Right renal cortex interstitium (tissue), 3 donors: ENCODE measurements around the gene PPP1R9A. TPM values are rescaled to one million over a fixed set of nuclear protein-coding genes. Genes with fewer than 3 reads are reported as not detected.

ENCODE experiments used
- DNase-seq, 3 donors: peaks; one replicate each; pipeline ENCODE4 v3.0.0-alpha.2; 2013; ENCODE audit warnings: low read depth in 3 of 3, low spot score in 2 of 3
- polyA plus RNA-seq, 3 donors: library from polyadenylated mRNA; unstranded; fragments of 120-200 nt; gene quantifications; one replicate each; pipeline ENCODE4 v1.2.1, GENCODE V29; 2013; ENCODE audit not compliant: insufficient read length in 3 of 3

The PPP1R9A gene
- polyA plus RNA-seq, 3 donors: 31.3 to 32.3 (median 31.9) TPM

- DNase-seq: peak; percentile 50 to 53 (median 51)
These were observed 1.2 kb downstream of the PPP1R9A start for GRCh38 chr7:94908323-94909178.

DNA sequence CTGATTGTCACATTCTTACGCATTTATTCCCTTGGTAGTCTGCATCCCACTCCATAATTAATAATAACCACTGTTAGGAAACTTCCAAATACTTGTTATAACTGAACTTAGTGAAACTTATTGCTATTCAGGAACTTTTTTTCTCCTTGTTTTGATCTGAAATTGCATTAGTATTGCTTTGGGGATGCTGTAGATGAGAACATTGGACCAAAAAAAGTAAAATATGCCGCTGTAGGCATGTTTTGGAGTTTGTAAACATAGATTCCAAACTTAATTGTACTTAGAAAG, 1.7 kb downstream of the PPP1R9A start:
- no peak for DNase-seq

DNA sequence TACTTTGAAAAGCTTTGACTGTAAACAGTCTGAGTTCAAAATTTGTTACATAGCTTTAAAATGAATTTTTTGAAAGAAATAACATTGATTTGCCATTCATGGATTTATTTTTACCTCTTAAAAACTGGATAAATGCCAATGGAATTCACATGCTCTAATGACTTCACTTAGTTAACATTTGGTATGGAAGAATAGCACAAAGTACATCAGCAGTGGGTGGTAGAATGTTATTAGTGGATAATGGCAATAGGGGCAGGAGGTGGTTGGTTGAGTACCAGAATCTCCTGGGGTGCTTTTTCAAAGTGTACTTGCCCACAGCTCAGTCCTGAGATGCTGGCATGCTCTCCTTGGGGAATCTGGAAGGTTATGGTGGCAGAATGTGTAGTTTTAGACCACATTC, 4.7 kb downstream of the PPP1R9A start:
- no peak for DNase-seq

- DNase-seq: no peak
These were observed 6.0 kb downstream of the PPP1R9A start for GRCh38 chr7:94913391-94913790.

DNA sequence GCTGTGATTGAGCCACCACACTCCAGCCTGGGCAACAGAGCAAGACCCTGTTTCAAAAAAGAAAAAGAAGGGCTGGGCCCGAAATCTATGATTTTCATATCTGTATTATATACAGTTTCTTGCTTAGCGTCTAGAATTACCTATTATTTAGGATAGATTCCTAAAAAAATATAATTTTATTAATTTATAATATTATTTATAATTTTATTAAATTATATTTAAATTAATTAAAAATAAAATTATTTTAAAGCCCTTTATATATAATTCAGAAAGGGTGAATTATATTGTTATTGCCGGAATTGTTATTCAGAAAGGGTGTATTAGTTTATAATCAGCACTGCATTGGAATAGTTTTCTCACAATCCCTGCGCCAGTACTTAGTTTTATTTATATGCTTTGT, 14.5 kb downstream of the PPP1R9A start:
- DNase-seq: no peak

GRCh38 chr7:94922457-94922856, 15.1 kb downstream of the PPP1R9A start:
- DNase-seq: no peak

DNA sequence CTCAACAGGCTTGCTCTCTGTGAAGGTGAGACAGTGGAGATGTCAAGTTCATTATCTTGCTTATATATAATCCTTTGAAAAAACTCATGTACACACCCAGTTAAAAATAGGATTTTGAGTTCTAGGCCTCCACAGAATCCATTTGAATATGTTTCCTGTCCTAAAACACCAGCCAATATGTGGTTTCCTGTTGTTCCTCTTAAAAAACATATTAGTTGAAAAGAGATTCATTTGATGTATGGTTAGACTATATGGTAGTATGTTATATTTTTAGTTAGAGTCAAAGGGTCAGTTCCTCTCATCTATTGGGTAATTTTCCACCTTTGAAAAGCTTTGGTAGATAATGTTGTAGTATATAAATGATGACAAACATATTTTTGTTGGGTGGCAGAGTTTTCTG, 16.0 kb downstream of the PPP1R9A start:
- DNase-seq: no peak

- no peak for DNase-seq
These were observed 20.8 kb downstream of the PPP1R9A start for GRCh38 chr7:94928168-94928707.

- DNase-seq: no peak
These were observed 26.0 kb downstream of the PPP1R9A start for GRCh38 chr7:94933256-94933990.

- DNase-seq: no peak
These were observed 32.0 kb downstream of the PPP1R9A start for GRCh38 chr7:94939395-94939794.

- DNase-seq: no peak
These were observed 32.8 kb downstream of the PPP1R9A start for GRCh38 chr7:94940241-94940640.

- no peak for DNase-seq
These were observed 34.6 kb downstream of the PPP1R9A start for GRCh38 chr7:94941844-94942632.

DNA sequence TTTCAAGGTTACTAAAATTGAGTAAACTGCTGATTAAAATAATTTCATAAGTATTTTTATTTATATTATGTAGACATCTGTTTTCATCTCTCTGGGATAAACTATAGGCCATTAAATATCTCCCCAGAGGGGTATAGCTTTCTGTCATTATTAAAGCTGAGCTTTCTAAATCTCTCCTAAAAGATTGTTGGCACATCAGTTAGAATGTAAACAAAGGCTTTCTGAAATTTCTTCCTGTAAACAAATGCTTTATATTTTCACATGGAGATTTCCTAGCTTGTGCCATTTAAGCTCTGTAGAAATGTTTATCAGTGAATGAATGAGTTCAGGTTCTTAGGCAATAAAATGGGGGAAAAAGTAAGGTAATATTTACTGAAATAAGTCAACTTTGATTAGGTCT, 35.7 kb downstream of the PPP1R9A start:
- DNase-seq: no peak

GRCh38 chr7:94949532-94949931, 42.1 kb downstream of the PPP1R9A start:
- DNase-seq: no peak

DNA sequence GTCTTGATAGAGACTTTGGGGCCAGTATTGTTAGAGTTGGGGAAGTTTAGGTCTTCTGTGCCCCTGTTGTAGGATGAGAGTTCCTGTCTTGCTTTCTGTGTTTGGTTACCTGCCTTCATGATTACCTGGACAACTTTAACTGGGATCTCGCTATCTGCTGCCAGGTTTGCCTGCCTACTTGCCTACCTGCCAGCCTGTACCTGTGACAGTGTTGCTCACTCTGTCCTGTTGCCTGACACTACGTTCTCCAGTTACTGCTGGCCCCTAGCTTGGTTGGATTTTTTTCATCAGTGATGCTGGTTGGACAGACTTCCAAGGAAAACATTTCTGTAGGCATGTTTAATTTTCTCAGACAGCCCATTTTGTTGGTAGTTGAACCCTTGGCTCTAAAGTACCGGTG, 48.4 kb downstream of the PPP1R9A start:
- no peak for DNase-seq

DNA sequence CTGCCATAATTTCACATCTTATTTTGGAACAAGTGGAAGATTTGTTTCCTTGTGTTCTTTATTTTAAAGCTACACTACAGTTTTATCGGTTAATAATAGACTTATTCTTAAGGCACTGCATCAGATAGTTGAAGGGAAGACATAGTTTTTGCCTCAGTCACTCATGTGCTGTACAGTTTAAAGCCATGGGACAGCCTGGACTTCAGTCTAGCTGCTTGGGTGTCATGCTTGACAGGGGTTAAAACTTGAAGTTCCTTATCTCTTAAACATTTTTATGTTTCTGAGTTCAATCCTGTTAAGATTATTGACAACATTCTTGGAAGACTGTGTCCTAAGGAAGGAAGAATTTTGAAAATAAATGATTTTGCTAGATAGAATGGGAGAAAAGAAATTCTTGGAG, 49.7 kb downstream of the PPP1R9A start:
- no peak for DNase-seq

- no peak for DNase-seq
These were observed 55.3 kb downstream of the PPP1R9A start for GRCh38 chr7:94962661-94963060.

GRCh38 chr7:94969434-94970084, 62.2 kb downstream of the PPP1R9A start:
- no peak for DNase-seq

DNA sequence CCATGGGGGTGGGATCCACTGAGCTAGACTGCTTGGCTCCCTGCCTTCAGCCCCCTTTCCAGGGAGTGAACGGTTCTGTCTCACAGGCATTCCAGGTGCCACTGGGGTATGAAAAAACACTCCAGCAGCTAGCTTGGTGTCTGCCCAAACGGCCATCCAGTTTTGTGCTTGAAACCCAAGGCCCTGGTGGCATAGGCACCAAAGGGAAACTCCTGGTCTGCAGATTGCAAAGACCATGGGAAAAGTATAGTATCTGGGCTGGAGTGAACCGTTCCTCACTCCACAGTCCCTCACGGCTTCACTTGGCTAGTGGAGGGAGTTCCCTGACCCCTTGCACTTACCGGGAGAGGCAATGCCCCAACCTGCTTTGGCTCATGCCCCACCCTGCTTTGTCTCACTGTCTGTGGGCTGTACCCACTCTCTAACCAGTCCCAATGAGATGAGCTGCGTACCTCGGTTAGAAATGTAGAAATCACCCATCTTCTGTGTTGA, 62.7 kb downstream of the PPP1R9A start:
- no peak for DNase-seq

DNA sequence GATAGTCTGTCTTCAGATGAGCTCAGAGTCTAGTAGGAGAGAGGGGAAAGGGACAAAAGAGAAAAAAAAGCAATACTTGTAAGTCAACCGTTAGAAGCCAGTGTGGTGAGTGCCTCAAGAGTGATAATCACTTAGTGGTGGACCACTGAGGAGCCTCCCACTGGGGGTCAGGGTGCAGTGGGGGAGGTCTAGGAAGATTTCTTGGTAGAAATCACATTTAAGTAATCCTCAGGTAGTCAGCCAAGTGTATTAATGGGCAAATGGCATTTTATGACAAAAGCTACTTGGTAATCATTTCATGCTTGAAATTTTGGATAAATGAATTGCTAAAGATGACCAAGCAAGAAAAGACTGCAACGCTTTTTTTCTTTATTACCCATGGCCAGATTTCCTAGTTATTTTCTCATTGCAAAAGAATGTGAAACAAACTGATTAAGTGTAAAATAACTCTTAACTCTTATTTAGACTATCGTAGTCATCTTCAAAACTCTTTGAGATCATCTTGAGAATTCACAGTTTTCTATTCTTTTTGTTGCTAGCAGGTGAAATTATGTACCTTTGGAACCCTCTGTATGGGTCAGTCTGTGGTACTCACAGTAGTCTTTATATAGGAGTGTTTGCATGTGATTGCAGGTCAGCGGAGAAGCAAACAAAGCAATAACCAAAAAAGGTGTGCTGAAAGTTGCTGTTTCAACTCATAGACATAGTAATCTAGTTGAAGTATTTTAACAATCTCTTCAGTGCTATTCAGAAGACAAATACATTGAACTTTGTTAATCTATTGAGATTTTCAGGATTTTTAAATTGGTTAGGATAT, 63.9 kb downstream of the PPP1R9A start:
- no peak for DNase-seq
